Measurements from ENCODE around the gene PON1. TPM values are rescaled to one million over a fixed set of nuclear protein-coding genes. Genes with fewer than 3 reads are reported as not detected.

Gene PON1
- total RNA-seq, 2 donors from 2014 or later = not detected

DNA sequence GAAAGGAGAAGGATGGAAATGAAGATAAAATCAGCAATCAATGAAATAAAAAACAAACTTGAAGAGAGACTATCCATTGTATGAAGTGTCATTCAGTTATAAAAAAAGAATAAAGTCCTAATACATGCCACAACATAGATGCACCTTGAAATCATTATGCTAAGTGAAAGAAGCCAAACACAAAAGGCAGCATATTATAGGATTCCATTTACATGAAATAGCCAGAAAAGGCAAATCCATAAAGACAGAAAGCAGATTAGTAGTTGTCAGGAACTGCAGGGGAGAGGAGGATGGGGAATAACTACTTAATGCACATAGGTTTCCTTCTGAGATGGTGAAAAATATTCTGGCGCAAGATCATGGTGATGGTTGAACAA is 6.6 kb upstream of the PON1 start:
- DNase-seq (ENCODE audit: low spot score) = no peak
- no peaks in the 10 kb centered on the region for H3K9me3 ChIP-seq
- H3K4me1 ChIP-seq = no peaks in the 10 kb centered on the region
- TF ChIP-seq CTCF (IDR thresholded peaks at IDR 0.05) = no peak
- no peak overlapping the region for H3K27ac ChIP-seq
- H3K27me3 ChIP-seq = no peaks in the 10 kb centered on the region
- no peaks in the 10 kb centered on the region for H3K36me3 ChIP-seq
- H3K4me3 ChIP-seq = peak overlapping the region; percentile 1 to 33

GRCh38 chr7:95330204-95330960 is 6.0 kb upstream of the PON1 start:
- Histone ChIP-seq H3K4me3 (peak overlapping the region; percentile 1 to 33), H3K36me3 (no peaks in the 10 kb centered on the region), H3K4me1 (no peaks in the 10 kb centered on the region), H3K27ac (no peak overlapping the region), H3K27me3 (no peaks in the 10 kb centered on the region), H3K9me3 (no peaks in the 10 kb centered on the region)
- DNase-seq (ENCODE audit: low spot score) = no peak
- TF ChIP-seq CTCF (IDR thresholded peaks at IDR 0.05) = no peak

GRCh38 chr7:95327356-95327755 is 3.0 kb upstream of the PON1 start:
- no peaks in the 10 kb centered on the region for H3K9me3 ChIP-seq
- H3K27me3 ChIP-seq = no peaks in the 10 kb centered on the region
- H3K4me1 ChIP-seq = no peaks in the 10 kb centered on the region
- DNase-seq (ENCODE audit: low spot score) = no peak
- no peak overlapping the region for H3K27ac ChIP-seq
- no peaks in the 10 kb centered on the region for H3K36me3 ChIP-seq
- no peak overlapping the region for H3K4me3 ChIP-seq
- TF ChIP-seq CTCF (IDR thresholded peaks at IDR 0.05) = no peak

GRCh38 chr7:95323410-95324129 is 762 bp downstream of the PON1 start:
- TF ChIP-seq CTCF (IDR thresholded peaks at IDR 0.05) = no peak

GRCh38 chr7:95322854-95323253 is 1.5 kb downstream of the PON1 start:
- TF ChIP-seq CTCF (IDR thresholded peaks at IDR 0.05) = no peak
- no peaks in the 10 kb centered on the region for H3K27me3 ChIP-seq
- no peak overlapping the region for H3K4me3 ChIP-seq
- no peaks in the 10 kb centered on the region for H3K36me3 ChIP-seq
- H3K9me3 ChIP-seq = no peaks in the 10 kb centered on the region
- no peak overlapping the region for H3K27ac ChIP-seq
- no peaks in the 10 kb centered on the region for H3K4me1 ChIP-seq
- DNase-seq (ENCODE audit: low spot score) = no peak

More at GRCh38 chr7:95323410-95324129, 762 bp downstream of the PON1 start:
- no peak for DNase-seq (ENCODE audit: low spot score)
- no peak overlapping the region for H3K4me3 ChIP-seq
- no peaks in the 10 kb centered on the region for H3K9me3 ChIP-seq
- no peaks in the 10 kb centered on the region for H3K36me3 ChIP-seq
- H3K4me1 ChIP-seq = no peaks in the 10 kb centered on the region
- H3K27ac ChIP-seq = no peak overlapping the region
- H3K27me3 ChIP-seq = no peaks in the 10 kb centered on the region

All from right atrium auricular region (tissue), 2 donors.